Measurements from ENCODE around the gene ARHGEF28.

Gene ARHGEF28

DNA sequence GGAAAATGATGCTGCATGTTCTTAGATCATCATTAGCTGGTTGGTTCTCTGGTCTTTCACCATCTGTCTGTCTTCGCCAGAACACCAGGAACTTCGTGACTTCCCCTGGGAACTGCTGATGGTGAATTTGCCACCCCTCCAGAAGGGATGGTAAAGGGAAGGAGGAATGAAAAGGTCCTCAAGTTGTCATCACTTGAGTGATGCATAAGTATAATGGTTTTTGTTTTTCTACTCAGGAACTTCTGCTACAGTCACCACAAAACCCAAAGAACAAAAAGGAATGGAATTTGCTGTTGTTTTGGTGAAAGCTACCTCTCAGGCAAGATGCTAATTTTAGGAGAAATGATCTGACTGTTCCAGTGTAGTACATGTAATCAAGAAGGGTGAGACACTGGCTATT lies 328.4 kb downstream of the ARHGEF28 start:
- no peaks in the 10 kb centered on the region for H3K27me3 ChIP-seq (ENCODE audit: insufficient read depth, poor library complexity, severe bottlenecking)
- no peak overlapping the region for H3K4me3 ChIP-seq (replicated peaks; ENCODE audit: insufficient read depth, low read length)
- no peak for DNase-seq (ENCODE audit: low read depth in 1 of 2, low spot score in 1 of 2)
- TF ChIP-seq GABPA (IDR thresholded peaks at IDR 0.05; ENCODE audit: low read depth), result no peak
- TF ChIP-seq, protein P1, sequence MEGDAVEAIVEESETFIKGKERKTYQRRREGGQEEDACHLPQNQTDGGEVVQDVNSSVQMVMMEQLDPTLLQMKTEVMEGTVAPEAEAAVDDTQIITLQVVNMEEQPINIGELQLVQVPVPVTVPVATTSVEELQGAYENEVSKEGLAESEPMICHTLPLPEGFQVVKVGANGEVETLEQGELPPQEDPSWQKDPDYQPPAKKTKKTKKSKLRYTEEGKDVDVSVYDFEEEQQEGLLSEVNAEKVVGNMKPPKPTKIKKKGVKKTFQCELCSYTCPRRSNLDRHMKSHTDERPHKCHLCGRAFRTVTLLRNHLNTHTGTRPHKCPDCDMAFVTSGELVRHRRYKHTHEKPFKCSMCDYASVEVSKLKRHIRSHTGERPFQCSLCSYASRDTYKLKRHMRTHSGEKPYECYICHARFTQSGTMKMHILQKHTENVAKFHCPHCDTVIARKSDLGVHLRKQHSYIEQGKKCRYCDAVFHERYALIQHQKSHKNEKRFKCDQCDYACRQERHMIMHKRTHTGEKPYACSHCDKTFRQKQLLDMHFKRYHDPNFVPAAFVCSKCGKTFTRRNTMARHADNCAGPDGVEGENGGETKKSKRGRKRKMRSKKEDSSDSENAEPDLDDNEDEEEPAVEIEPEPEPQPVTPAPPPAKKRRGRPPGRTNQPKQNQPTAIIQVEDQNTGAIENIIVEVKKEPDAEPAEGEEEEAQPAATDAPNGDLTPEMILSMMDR (IDR thresholded peaks at IDR 0.05; ENCODE audit: insufficient read depth, low read length), result no peak
- no peak for TF ChIP-seq SPI1 (IDR thresholded peaks at IDR 0.05; ENCODE audit: borderline replicate concordance, low read depth)
- no peak for TF ChIP-seq POLR2AphosphoS5 (IDR thresholded peaks at IDR 0.05; ENCODE audit: low read depth)
- TF ChIP-seq, protein P2, sequence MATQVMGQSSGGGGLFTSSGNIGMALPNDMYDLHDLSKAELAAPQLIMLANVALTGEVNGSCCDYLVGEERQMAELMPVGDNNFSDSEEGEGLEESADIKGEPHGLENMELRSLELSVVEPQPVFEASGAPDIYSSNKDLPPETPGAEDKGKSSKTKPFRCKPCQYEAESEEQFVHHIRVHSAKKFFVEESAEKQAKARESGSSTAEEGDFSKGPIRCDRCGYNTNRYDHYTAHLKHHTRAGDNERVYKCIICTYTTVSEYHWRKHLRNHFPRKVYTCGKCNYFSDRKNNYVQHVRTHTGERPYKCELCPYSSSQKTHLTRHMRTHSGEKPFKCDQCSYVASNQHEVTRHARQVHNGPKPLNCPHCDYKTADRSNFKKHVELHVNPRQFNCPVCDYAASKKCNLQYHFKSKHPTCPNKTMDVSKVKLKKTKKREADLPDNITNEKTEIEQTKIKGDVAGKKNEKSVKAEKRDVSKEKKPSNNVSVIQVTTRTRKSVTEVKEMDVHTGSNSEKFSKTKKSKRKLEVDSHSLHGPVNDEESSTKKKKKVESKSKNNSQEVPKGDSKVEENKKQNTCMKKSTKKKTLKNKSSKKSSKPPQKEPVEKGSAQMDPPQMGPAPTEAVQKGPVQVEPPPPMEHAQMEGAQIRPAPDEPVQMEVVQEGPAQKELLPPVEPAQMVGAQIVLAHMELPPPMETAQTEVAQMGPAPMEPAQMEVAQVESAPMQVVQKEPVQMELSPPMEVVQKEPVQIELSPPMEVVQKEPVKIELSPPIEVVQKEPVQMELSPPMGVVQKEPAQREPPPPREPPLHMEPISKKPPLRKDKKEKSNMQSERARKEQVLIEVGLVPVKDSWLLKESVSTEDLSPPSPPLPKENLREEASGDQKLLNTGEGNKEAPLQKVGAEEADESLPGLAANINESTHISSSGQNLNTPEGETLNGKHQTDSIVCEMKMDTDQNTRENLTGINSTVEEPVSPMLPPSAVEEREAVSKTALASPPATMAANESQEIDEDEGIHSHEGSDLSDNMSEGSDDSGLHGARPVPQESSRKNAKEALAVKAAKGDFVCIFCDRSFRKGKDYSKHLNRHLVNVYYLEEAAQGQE (IDR thresholded peaks at IDR 0.05; ENCODE audit: insufficient replicate concordance, low read depth), result no peak
- H3K27ac ChIP-seq (replicated peaks), result no peak overlapping the region

- H3K4me3 ChIP-seq (replicated peaks; ENCODE audit: insufficient read depth, low read length), result no peak overlapping the region
- H3K27me3 ChIP-seq (ENCODE audit: insufficient read depth, poor library complexity, severe bottlenecking), result no peaks in the 10 kb centered on the region
- no peak overlapping the region for H3K27ac ChIP-seq (replicated peaks)
- DNase-seq (ENCODE audit: low read depth in 1 of 2, low spot score in 1 of 2), result no peak
- TF ChIP-seq, protein P2 (IDR thresholded peaks at IDR 0.05; ENCODE audit: insufficient replicate concordance, low read depth), result no peak
- no peak for TF ChIP-seq POLR2AphosphoS5 (IDR thresholded peaks at IDR 0.05; ENCODE audit: low read depth)
Measured at GRCh38 chr5:73955271-73955846, 329.4 kb downstream of the ARHGEF28 start.

GRCh38 chr5:73957397-73958001 lies 331.5 kb downstream of the ARHGEF28 start:
- Histone ChIP-seq H3K4me3 (replicated peaks; ENCODE audit: insufficient read depth, low read length) (no peak overlapping the region), H3K27me3 (ENCODE audit: insufficient read depth, poor library complexity, severe bottlenecking) (no peaks in the 10 kb centered on the region), H3K27ac (replicated peaks) (no peak overlapping the region)
- TF ChIP-seq GABPA (IDR thresholded peaks at IDR 0.05; ENCODE audit: low read depth) (no peak), POLR2AphosphoS5 (IDR thresholded peaks at IDR 0.05; ENCODE audit: low read depth) (no peak), SPI1 (IDR thresholded peaks at IDR 0.05; ENCODE audit: borderline replicate concordance, low read depth) (no peak)
- TF ChIP-seq, protein P1 (IDR thresholded peaks at IDR 0.05; ENCODE audit: insufficient read depth, low read length), result no peak
- TF ChIP-seq, protein P2 (IDR thresholded peaks at IDR 0.05; ENCODE audit: insufficient replicate concordance, low read depth), result no peak
- no peak for DNase-seq (ENCODE audit: low read depth in 1 of 2, low spot score in 1 of 2)

All from HL-60 (cell line).